Transverse colon (tissue), 4 donors: ENCODE results near the gene KAZN.

Experiments
- POLR2A ChIP-seq: fragments of 450-650 bp; IDR thresholded peaks from one replicate; pipeline ENCODE4 v1.6.1; 2016; ENCODE audit warnings: antibody characterized with exemption, mild to moderate bottlenecking, moderate library complexity
- POLR2AphosphoS5 ChIP-seq, 3 donors: sonication (generic); formaldehyde crosslinking; IDR thresholded peaks; one replicate each; pipeline ENCODE4 v1.6.1; 2016; ENCODE audit warnings: antibody characterized with exemption in 3 of 3
- TF ChIP-seq, protein P1 (sequence below), 5 experiments: fragments of 200-600 bp in 3 of 5; fragments of 450-650 bp in 2 of 5; sonication (generic) in 3 of 5; IDR thresholded peaks; 1 replicate in 2 of 5; 2 replicates in 3 of 5; pipeline ENCODE4 v1.5.1; 2016 to 2017; ENCODE audit warnings: antibody characterized with exemption in 5 of 5, inconsistent platforms in 3 of 5, mild to moderate bottlenecking in 2 of 5, moderate library complexity in 1 of 5

DNA sequence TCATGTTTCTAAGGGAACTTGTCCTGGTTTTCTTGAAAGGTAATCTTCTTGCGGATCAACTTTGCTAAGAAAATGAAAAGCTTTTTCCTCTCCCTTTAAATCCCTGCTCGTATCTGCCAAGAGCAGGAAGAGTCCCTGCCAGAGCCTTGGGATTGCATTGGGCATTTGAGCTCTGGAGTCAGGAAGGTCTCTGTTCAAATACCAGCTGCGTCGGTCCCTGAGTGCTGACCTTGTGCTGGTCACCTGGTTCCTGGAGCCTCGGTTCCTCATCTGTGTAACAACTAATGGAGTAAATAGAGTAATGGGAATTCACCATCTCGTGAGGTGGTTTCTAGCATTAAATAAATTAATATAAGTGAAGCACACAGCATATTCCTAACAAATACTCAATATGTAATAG, 280.5 kb downstream of the KAZN start:
- TF ChIP-seq, protein P1, sequence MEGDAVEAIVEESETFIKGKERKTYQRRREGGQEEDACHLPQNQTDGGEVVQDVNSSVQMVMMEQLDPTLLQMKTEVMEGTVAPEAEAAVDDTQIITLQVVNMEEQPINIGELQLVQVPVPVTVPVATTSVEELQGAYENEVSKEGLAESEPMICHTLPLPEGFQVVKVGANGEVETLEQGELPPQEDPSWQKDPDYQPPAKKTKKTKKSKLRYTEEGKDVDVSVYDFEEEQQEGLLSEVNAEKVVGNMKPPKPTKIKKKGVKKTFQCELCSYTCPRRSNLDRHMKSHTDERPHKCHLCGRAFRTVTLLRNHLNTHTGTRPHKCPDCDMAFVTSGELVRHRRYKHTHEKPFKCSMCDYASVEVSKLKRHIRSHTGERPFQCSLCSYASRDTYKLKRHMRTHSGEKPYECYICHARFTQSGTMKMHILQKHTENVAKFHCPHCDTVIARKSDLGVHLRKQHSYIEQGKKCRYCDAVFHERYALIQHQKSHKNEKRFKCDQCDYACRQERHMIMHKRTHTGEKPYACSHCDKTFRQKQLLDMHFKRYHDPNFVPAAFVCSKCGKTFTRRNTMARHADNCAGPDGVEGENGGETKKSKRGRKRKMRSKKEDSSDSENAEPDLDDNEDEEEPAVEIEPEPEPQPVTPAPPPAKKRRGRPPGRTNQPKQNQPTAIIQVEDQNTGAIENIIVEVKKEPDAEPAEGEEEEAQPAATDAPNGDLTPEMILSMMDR (IDR thresholded peaks at IDR 0.05): no peak
- no peak for TF ChIP-seq POLR2AphosphoS5 (IDR thresholded peaks at IDR 0.05)
- no peak for TF ChIP-seq POLR2A
